GM21390 (cell line): ENCODE measurements around the gene PLET1.

Experiments
- ATAC-seq: cut with Tn5 transposase; IDR thresholded peaks from one replicate; pipeline ENCODE4 v1.9.1; 2021; ENCODE audit not compliant: unreplicated experiment

Gene PLET1

DNA sequence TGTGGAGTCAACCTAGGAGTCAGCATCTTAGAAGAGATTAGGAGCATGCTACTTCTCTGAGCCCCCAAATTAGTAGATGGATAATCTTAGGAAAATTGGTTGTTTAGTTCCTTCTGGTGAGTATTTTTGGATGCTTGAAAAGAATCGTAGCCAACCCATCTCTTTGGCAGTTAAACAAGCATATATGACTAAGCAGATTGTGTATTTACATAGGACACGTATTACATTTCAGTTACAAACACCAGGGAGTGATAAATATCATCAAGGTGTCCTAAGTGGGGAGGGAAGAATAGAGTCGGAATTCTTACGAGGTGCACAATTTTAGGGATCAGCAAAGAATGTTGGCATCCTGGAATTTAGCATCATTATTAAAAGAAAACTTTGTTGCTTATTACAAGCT lies 13.5 kb downstream of the PLET1 start:
- ATAC-seq = no peak

- ATAC-seq = no peak
These were observed 19.2 kb downstream of the PLET1 start for GRCh38 chr11:112241486-112241885.

DNA sequence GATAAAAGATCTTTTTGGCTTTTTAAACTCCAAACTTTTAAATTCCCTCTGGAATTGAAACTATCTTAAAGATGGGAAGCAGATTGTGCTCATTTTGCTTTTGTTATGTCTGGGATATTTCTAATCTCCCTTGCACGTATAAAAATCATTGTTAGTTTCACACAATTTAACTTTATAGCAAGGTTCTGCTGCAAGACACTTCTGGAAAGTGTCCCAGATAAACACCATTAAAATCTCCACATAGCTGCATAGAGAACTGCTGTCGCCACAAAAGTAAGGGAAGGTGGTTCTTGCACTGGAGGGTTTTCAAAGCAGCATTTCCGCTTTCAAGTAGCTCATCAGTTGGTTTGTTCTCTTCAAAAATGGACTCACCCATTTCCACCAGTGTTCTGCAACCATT lies 22.6 kb downstream of the PLET1 start:
- no peak for ATAC-seq

DNA sequence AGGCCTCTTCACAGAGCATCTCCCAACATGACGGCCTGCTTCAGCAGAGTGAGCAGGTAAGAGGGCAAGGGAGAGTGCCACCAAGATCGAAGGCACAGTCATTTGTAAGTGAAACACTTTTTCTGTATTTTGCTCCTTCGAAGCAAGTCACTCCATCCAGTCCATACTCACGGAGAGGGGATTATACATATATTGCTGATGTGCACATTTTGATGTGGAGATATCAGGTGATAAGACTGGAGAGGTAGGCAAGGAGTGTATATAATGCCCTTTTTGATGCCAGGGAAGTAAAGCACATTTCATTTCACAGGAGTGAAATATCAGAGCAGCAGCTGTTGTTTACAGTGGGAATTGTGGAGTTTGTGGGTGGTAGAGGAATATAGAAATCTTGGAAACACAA lies 23.2 kb downstream of the PLET1 start:
- ATAC-seq = no peak

GRCh38 chr11:112235750-112236390 lies 24.8 kb downstream of the PLET1 start:
- peak; percentile 85 for ATAC-seq

GRCh38 chr11:112231952-112232351 lies 28.7 kb downstream of the PLET1 start:
- ATAC-seq = no peak

- no peak for ATAC-seq
These were observed 30.8 kb downstream of the PLET1 start for GRCh38 chr11:112229746-112230433.

GRCh38 chr11:112229159-112229558 lies 31.5 kb downstream of the PLET1 start:
- no peak for ATAC-seq

DNA sequence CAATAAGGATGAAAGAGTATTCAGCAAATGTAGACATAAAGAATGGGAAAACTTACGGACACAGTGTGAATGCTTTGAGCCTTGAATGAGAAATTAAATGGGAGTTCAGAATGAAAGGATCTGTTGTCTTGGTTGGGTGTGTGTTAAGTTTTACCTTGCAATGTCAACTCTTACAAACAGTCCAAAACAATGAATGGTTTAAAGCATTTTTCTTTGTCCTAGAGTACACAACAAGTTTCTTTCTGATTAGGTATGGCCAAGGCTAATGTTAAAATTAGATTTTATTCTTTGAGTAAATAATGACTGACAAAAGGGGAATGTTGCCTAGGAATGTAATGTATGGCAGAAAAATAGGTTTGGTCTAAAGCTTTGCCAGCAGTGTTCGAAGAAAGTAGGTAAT lies 32.0 kb downstream of the PLET1 start:
- ATAC-seq = no peak

GRCh38 chr11:112227471-112227870 lies 33.2 kb downstream of the PLET1 start:
- ATAC-seq = no peak

GRCh38 chr11:112226831-112227401 lies 33.7 kb downstream of the PLET1 start:
- ATAC-seq = peak; percentile 51

GRCh38 chr11:112226062-112226830 lies 34.4 kb downstream of the PLET1 start, which contains the start of gene PTS:
TSS of gene PTS (plus strand) at chr11:112226428. CDS start at chr11:112226444, 16 bp downstream.
- peak; percentile 95 for ATAC-seq

DNA sequence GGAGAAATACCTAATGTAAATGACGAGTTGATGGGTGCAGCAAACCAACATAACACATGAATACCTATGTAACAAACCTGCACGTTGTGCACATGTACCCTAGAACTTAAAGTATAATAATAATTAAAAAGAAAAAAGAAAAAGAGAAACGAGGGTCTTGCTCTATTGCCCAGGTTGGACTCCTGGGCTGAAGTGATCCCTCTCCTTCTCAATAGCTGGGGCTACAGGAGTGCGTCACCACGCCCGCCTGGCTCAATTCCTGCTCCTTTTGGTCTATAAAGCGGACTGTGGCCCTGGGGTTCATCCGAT lies 35.0 kb downstream of the PLET1 start:
- ATAC-seq = no peak

GRCh38 chr11:112223754-112224532 lies 36.7 kb downstream of the PLET1 start:
- no peak for ATAC-seq

DNA sequence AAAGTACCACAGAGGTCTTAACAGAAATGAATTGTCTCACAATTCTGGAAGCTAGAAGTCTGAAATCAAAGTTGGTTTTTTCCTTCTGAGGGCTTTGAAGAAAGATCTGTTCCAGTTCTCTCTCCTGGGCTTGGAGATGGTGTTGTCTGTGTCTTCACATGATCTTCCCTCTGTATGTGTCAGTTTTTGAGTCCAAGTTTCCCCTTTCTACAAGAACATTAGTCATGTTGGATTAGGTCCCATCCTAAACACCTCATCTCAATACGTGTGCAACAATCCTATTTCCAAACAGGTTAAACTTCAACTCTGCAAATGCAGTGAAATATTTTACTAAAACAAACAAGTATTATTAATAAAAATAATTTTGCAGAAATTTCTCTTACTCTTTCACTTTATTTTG lies 37.5 kb downstream of the PLET1 start:
- no peak for ATAC-seq

GRCh38 chr11:112222303-112222702 lies 38.4 kb downstream of the PLET1 start:
- ATAC-seq = no peak

DNA sequence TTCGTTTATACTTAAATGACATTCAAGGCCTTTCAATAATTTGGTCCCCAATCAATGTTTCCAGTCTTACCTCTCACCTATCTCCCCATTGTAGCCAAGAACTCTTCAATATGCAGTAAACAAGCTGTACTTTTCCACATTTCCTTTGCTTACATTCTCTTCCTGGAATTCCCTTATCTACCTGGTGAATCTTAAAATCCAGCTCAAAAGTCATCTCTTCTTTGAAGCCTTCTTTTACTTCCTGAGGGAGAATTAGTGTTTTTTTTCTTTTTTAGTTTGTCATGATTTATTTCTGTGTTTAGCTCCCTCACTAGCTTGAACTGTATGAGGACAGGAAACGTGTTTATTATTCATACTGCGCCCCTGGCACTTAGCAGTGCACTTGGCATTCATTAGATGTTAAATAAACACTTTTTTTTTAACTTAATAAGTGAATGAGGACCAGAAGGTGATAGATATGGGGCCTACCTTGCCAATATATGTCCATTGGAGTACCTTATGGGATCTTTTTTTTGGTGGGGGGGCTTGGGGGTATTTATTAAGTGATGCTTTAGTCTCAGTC lies 39.3 kb downstream of the PLET1 start:
- ATAC-seq = no peak

- ATAC-seq = peak; percentile 98
These were observed 41.0 kb downstream of the PLET1 start for GRCh38 chr11:112219476-112220232.

DNA sequence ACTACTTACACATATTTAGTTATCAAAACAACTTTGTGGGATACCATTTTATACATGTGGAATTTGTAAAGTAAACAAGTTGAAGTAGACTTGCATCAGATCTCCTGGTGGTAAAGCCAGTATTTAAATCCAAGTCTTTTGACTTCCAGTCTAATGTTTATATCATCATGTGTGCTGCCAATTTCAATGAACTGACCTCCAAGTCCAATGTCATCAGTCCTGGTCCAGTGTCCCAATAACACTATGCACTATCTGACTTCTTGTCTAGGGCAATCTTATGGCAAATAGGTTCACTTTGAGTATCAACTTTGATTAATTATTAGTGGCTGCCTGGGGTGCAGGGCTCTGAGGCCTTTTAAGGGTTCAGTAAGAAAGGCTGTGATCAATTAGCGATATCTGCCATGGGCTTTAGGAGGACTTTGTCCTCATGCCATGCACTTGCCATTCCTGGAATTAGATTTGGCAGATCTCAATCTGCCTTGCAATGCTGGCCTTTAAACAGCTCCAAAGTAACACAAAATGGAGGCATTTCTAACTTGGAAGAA lies 44.0 kb downstream of the PLET1 start:
- no peak for ATAC-seq

- no peak for ATAC-seq
These were observed 45.0 kb downstream of the PLET1 start for GRCh38 chr11:112215621-112216020.
